GM21528 (cell line): Measurements from ENCODE around the gene SEMA4D.

ENCODE experiments used
- ATAC-seq: cut with Tn5 transposase; IDR thresholded peaks from one replicate; pipeline ENCODE4 v1.9.1; 2021; ENCODE audit warnings: mild to moderate bottlenecking, moderate library complexity; ENCODE audit not compliant: unreplicated experiment, low FRiP score

The SEMA4D gene

GRCh38 chr9:89450213-89450612 is 47.7 kb downstream of the SEMA4D start:
- ATAC-seq = no peak

- ATAC-seq = no peak
These were observed 48.6 kb downstream of the SEMA4D start for GRCh38 chr9:89449261-89449671.

GRCh38 chr9:89448821-89449220 is 49.1 kb downstream of the SEMA4D start:
- ATAC-seq = no peak

GRCh38 chr9:89448381-89448780 is 49.5 kb downstream of the SEMA4D start:
- ATAC-seq = no peak

- ATAC-seq = no peak
These were observed 50.5 kb downstream of the SEMA4D start for GRCh38 chr9:89447416-89447815.

GRCh38 chr9:89446961-89447310 is 51.0 kb downstream of the SEMA4D start:
- no peak for ATAC-seq

GRCh38 chr9:89446261-89446960 is 51.5 kb downstream of the SEMA4D start:
- ATAC-seq = no peak

- ATAC-seq = no peak
These were observed 52.1 kb downstream of the SEMA4D start for GRCh38 chr9:89445801-89446251.

- no peak for ATAC-seq
These were observed 52.8 kb downstream of the SEMA4D start for GRCh38 chr9:89444925-89445765.

GRCh38 chr9:89444274-89444673 is 53.6 kb downstream of the SEMA4D start:
- no peak for ATAC-seq

GRCh38 chr9:89442981-89443814 is 54.7 kb downstream of the SEMA4D start:
- ATAC-seq = peak; percentile 32

GRCh38 chr9:89442501-89442978 is 55.4 kb downstream of the SEMA4D start:
- peak; percentile 38 for ATAC-seq

- no peak for ATAC-seq
These were observed 55.9 kb downstream of the SEMA4D start for GRCh38 chr9:89441986-89442385.

GRCh38 chr9:89441655-89441970 is 56.3 kb downstream of the SEMA4D start:
- ATAC-seq = no peak

- ATAC-seq = no peak
These were observed 56.8 kb downstream of the SEMA4D start for GRCh38 chr9:89440951-89441654.

- ATAC-seq = no peak
These were observed 57.4 kb downstream of the SEMA4D start for GRCh38 chr9:89440548-89440947.

GRCh38 chr9:89440046-89440445 is 57.9 kb downstream of the SEMA4D start:
- ATAC-seq = no peak

- ATAC-seq = no peak
These were observed 58.3 kb downstream of the SEMA4D start for GRCh38 chr9:89439571-89439970.

GRCh38 chr9:89438194-89438593 is 59.7 kb downstream of the SEMA4D start:
- no peak for ATAC-seq

- ATAC-seq = no peak
These were observed 60.1 kb downstream of the SEMA4D start for GRCh38 chr9:89437772-89438171.
